GM23338 (cell line): ENCODE results near the gene SEC14L3. TPM values are rescaled to one million over a fixed set of nuclear protein-coding genes. Genes with fewer than 3 reads are reported as not detected.

ENCODE experiments used
- ATAC-seq: fragments of 200-7000 bp; cut with Tn5 transposase; 3 replicates; pipeline ENCODE4 v1.9.1; 2020
- DNase-seq: peaks from one replicate; pipeline ENCODE4 v3.0.0-alpha.2; 2015; ENCODE audit warnings: low spot score
- H2AFZ ChIP-seq: fragments of 200-600 bp; sonication (generic); 2 replicates; pipeline ENCODE4 v1.8.0; 2016; ENCODE audit warnings: antibody characterized with exemption, mild to moderate bottlenecking, moderate library complexity
- H3F3A ChIP-seq: fragments of 200-600 bp; sonication (generic); replicated peaks from 2 replicates; pipeline ENCODE4 v1.8.0; 2017; ENCODE audit warnings: antibody characterized with exemption, mixed run types, low read depth
- H3K27ac ChIP-seq: fragments of 200-600 bp; sonication (generic); 2 replicates; pipeline ENCODE4 v1.6.1; 2016; ENCODE audit warnings: low read depth
- H3K27me3 ChIP-seq: fragments of 200-600 bp; sonication (generic); 2 replicates; pipeline ENCODE4 v1.8.0; 2016; ENCODE audit warnings: mild to moderate bottlenecking, mixed run types, moderate library complexity; ENCODE audit not compliant: insufficient read depth
- H3K36me3 ChIP-seq: fragments of 200-600 bp; sonication (generic); 2 replicates; pipeline ENCODE4 v1.8.0; 2016; ENCODE audit warnings: mild to moderate bottlenecking; ENCODE audit not compliant: insufficient read depth
- H3K4me1 ChIP-seq: fragments of 200-600 bp; sonication (generic); 2 replicates; pipeline ENCODE4 v1.8.0; 2016; ENCODE audit warnings: mild to moderate bottlenecking, moderate library complexity; ENCODE audit not compliant: insufficient read depth
- H3K4me2 ChIP-seq: fragments of 200-600 bp; sonication (generic); 2 replicates; pipeline ENCODE4 v1.7.1; 2017; ENCODE audit warnings: mixed run types
- H3K4me3 ChIP-seq: fragments of 200-600 bp; sonication (generic); 2 replicates; pipeline ENCODE4 v1.6.1; 2016; ENCODE audit warnings: mixed run types
- H3K79me2 ChIP-seq: fragments of 200-600 bp; sonication (generic); replicated peaks from 2 replicates; pipeline ENCODE4 v1.8.0; 2017; ENCODE audit warnings: mild to moderate bottlenecking; ENCODE audit not compliant: insufficient read depth
- H3K9me2 ChIP-seq: fragments of 200-600 bp; sonication (generic); 2 replicates; pipeline ENCODE4 v1.8.0; 2017; ENCODE audit not compliant: insufficient read depth
- H4K20me1 ChIP-seq: fragments of 200-600 bp; sonication (generic); replicated peaks from 2 replicates; pipeline ENCODE4 v1.8.0; 2017; ENCODE audit warnings: mild to moderate bottlenecking; ENCODE audit not compliant: insufficient read depth
- H3K27ac Mint-ChIP-seq: 2 replicates; pipeline ENCODE4 v1.8.0; 2020; ENCODE audit warnings: inconsistent platforms, mild to moderate bottlenecking, moderate library complexity, mixed read lengths
- H3K27me3 Mint-ChIP-seq: 3 replicates; pipeline ENCODE4 v1.8.0; 2022; ENCODE audit warnings: low read depth, mild to moderate bottlenecking, moderate library complexity, mixed read lengths, inconsistent platforms; ENCODE audit not compliant: insufficient read depth, poor library complexity
- H3K36me3 Mint-ChIP-seq: 3 replicates; pipeline ENCODE4 v1.8.0; 2021; ENCODE audit warnings: low read depth, mild to moderate bottlenecking, inconsistent platforms, moderate library complexity, mixed read lengths
- H3K4me1 Mint-ChIP-seq: 3 replicates; pipeline ENCODE4 v1.8.0; 2020; ENCODE audit warnings: mild to moderate bottlenecking, inconsistent platforms, mixed read lengths
- H3K4me3 Mint-ChIP-seq: 3 replicates; pipeline ENCODE4 v1.8.0; 2021; ENCODE audit warnings: moderate library complexity, mild to moderate bottlenecking, inconsistent platforms, mixed read lengths
- H3K9me3 Mint-ChIP-seq: 3 replicates; pipeline ENCODE4 v1.8.0; 2020; ENCODE audit warnings: moderate library complexity, mild to moderate bottlenecking, inconsistent platforms, mixed read lengths
- CREB1 ChIP-seq: fragments of 250-450 bp; sonication (Bioruptor Pico); IDR thresholded peaks from 2 replicates; pipeline ENCODE4 v1.5.0; 2020; ENCODE audit warnings: low read depth, mild to moderate bottlenecking, moderate library complexity
- EZH2 ChIP-seq: fragments of 200-600 bp; sonication (generic); IDR thresholded peaks from one replicate; pipeline ENCODE4 v1.8.0; 2017; ENCODE audit warnings: antibody characterized with exemption, mild to moderate bottlenecking, low read depth; ENCODE audit not compliant: unreplicated experiment
- EZH2phosphoT487 ChIP-seq: fragments of 200-600 bp; sonication (generic); IDR thresholded peaks from one replicate; pipeline ENCODE4 v1.8.1; 2018; ENCODE audit warnings: antibody characterized with exemption; ENCODE audit not compliant: unreplicated experiment
- JUNB ChIP-seq: IDR thresholded peaks from one replicate; pipeline ENCODE4 v1.6.1; 2016; ENCODE audit warnings: antibody characterized with exemption; ENCODE audit not compliant: unreplicated experiment
- NANOG ChIP-seq: IDR thresholded peaks from 2 replicates; pipeline ENCODE4 v1.6.1; 2016; ENCODE audit warnings: antibody characterized with exemption, borderline replicate concordance
- POLR2AphosphoS5 ChIP-seq: IDR thresholded peaks from 2 replicates; pipeline ENCODE4 v1.6.1; 2016; ENCODE audit warnings: antibody characterized with exemption, low read depth
- STAT1 ChIP-seq: IDR thresholded peaks from one replicate; pipeline ENCODE4 v1.6.1; 2016; ENCODE audit warnings: antibody characterized with exemption; ENCODE audit not compliant: unreplicated experiment
- ZNF114 ChIP-seq: fragments of 250-450 bp; sonication (Bioruptor Pico); IDR thresholded peaks from 2 replicates; pipeline ENCODE4 v1.5.0; 2020; ENCODE audit warnings: mild to moderate bottlenecking, moderate library complexity
- ZNF331 ChIP-seq: fragments of 250-450 bp; sonication (Bioruptor Pico); IDR thresholded peaks from 2 replicates; pipeline ENCODE4 v1.5.0; 2020; ENCODE audit warnings: low read depth, mild to moderate bottlenecking, moderate library complexity
- polyA plus RNA-seq: library from polyadenylated mRNA; unstranded; fragments of >200 nt; fragmentation: Nextera tagmentation; extraction: Ambion mirVana; gene quantifications from 2 replicates; pipeline ENCODE4 v1.2.1, GENCODE V29; 2016
- total RNA-seq: library from RNA; depleted of rRNA; stranded (reverse); fragments of >200 nt; shearing (Covaris generic); gene quantifications from 2 replicates; pipeline ENCODE4 v1.2.3, GENCODE V29; 2014
- TF ChIP-seq, protein P1 (sequence below): IDR thresholded peaks from 2 replicates; pipeline ENCODE4 v1.6.1; 2016; ENCODE audit warnings: antibody characterized with exemption
- TF ChIP-seq, protein P2 (sequence below): IDR thresholded peaks from one replicate; pipeline ENCODE4 v1.6.1; 2018; ENCODE audit warnings: antibody characterized with exemption; ENCODE audit not compliant: unreplicated experiment
- TF ChIP-seq, protein P3 (sequence below): fragments of 250-450 bp; sonication (Bioruptor Pico); IDR thresholded peaks from 2 replicates; pipeline ENCODE4 v1.5.0; 2020; ENCODE audit warnings: mild to moderate bottlenecking, moderate library complexity
- TF ChIP-seq, protein P4 (sequence below), 2 experiments: fragments of 200-600 bp in 1 of 2; sonication (generic) in 1 of 2; conservative IDR thresholded peaks; 2 replicates each; pipeline versions ENCODE4 v1.5.1 to v1.6.1; 2016 to 2017; ENCODE audit warnings: antibody characterized with exemption in 2 of 2, low read depth in 2 of 2, mild to moderate bottlenecking in 2 of 2, moderate library complexity in 1 of 2

Gene SEC14L3
- total and polyA plus RNA-seq, 2 experiments from 2014 or later, result not detected

DNA sequence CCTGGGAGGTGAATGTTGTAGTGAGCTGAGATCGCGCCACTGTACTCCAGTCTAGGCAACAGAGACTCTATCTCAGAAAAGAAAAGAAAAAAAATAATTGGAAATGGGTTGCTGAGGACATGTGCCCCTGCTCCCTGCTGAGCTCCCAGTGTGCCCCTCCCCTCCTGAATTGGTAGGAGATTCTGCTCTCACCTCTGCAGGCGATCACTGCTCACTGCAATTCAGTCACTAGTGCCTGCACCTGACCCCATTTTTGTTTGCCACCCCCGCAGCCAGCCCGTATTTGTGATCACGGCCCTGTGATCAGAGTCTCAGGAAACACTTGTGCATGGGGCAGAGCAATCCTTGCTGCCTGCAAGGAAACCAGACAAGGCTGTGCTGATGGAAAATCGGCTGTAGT, 16.3 kb upstream of the SEC14L3 start:
- Histone ChIP-seq H3K36me3 (no peaks in the 10 kb centered on the region), H3K4me1 (no peaks in the 10 kb centered on the region), H2AFZ (no peak overlapping the region), H3K4me2 (no peak overlapping the region), H3K27me3 (no peaks in the 10 kb centered on the region), H3K79me2 (no peaks in the 10 kb centered on the region), H4K20me1 (no peaks in the 10 kb centered on the region), H3F3A (no peaks in the 10 kb centered on the region), H3K27ac (no peak overlapping the region), H3K9me2 (no peaks in the 10 kb centered on the region), H3K4me3 (no peak overlapping the region)
- Mint-ChIP-seq H3K27me3 (peaks cover 5% of the 10 kb centered on the region), H3K4me1 (peaks cover 3% of the 10 kb centered on the region; the same call in 2 of the 3 replicates), H3K4me3 (no peak overlapping the region), H3K27ac (no peak overlapping the region), H3K36me3 (no peaks in the 10 kb centered on the region), H3K9me3 (no peaks in the 10 kb centered on the region)
- ATAC-seq (peak; percentile 24), DNase-seq (peak; percentile 50)
- TF ChIP-seq, protein P1, sequence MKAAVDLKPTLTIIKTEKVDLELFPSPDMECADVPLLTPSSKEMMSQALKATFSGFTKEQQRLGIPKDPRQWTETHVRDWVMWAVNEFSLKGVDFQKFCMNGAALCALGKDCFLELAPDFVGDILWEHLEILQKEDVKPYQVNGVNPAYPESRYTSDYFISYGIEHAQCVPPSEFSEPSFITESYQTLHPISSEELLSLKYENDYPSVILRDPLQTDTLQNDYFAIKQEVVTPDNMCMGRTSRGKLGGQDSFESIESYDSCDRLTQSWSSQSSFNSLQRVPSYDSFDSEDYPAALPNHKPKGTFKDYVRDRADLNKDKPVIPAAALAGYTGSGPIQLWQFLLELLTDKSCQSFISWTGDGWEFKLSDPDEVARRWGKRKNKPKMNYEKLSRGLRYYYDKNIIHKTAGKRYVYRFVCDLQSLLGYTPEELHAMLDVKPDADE, result no peak
- TF ChIP-seq, protein P2, sequence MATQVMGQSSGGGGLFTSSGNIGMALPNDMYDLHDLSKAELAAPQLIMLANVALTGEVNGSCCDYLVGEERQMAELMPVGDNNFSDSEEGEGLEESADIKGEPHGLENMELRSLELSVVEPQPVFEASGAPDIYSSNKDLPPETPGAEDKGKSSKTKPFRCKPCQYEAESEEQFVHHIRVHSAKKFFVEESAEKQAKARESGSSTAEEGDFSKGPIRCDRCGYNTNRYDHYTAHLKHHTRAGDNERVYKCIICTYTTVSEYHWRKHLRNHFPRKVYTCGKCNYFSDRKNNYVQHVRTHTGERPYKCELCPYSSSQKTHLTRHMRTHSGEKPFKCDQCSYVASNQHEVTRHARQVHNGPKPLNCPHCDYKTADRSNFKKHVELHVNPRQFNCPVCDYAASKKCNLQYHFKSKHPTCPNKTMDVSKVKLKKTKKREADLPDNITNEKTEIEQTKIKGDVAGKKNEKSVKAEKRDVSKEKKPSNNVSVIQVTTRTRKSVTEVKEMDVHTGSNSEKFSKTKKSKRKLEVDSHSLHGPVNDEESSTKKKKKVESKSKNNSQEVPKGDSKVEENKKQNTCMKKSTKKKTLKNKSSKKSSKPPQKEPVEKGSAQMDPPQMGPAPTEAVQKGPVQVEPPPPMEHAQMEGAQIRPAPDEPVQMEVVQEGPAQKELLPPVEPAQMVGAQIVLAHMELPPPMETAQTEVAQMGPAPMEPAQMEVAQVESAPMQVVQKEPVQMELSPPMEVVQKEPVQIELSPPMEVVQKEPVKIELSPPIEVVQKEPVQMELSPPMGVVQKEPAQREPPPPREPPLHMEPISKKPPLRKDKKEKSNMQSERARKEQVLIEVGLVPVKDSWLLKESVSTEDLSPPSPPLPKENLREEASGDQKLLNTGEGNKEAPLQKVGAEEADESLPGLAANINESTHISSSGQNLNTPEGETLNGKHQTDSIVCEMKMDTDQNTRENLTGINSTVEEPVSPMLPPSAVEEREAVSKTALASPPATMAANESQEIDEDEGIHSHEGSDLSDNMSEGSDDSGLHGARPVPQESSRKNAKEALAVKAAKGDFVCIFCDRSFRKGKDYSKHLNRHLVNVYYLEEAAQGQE, result no peak
- TF ChIP-seq STAT1, result no peak
- no peak for TF ChIP-seq JUNB
- TF ChIP-seq EZH2, result no peak
- TF ChIP-seq EZH2phosphoT487, result no peak
- TF ChIP-seq ZNF114 (CRISPR knock-in tag), result no peak
- TF ChIP-seq, protein P3, sequence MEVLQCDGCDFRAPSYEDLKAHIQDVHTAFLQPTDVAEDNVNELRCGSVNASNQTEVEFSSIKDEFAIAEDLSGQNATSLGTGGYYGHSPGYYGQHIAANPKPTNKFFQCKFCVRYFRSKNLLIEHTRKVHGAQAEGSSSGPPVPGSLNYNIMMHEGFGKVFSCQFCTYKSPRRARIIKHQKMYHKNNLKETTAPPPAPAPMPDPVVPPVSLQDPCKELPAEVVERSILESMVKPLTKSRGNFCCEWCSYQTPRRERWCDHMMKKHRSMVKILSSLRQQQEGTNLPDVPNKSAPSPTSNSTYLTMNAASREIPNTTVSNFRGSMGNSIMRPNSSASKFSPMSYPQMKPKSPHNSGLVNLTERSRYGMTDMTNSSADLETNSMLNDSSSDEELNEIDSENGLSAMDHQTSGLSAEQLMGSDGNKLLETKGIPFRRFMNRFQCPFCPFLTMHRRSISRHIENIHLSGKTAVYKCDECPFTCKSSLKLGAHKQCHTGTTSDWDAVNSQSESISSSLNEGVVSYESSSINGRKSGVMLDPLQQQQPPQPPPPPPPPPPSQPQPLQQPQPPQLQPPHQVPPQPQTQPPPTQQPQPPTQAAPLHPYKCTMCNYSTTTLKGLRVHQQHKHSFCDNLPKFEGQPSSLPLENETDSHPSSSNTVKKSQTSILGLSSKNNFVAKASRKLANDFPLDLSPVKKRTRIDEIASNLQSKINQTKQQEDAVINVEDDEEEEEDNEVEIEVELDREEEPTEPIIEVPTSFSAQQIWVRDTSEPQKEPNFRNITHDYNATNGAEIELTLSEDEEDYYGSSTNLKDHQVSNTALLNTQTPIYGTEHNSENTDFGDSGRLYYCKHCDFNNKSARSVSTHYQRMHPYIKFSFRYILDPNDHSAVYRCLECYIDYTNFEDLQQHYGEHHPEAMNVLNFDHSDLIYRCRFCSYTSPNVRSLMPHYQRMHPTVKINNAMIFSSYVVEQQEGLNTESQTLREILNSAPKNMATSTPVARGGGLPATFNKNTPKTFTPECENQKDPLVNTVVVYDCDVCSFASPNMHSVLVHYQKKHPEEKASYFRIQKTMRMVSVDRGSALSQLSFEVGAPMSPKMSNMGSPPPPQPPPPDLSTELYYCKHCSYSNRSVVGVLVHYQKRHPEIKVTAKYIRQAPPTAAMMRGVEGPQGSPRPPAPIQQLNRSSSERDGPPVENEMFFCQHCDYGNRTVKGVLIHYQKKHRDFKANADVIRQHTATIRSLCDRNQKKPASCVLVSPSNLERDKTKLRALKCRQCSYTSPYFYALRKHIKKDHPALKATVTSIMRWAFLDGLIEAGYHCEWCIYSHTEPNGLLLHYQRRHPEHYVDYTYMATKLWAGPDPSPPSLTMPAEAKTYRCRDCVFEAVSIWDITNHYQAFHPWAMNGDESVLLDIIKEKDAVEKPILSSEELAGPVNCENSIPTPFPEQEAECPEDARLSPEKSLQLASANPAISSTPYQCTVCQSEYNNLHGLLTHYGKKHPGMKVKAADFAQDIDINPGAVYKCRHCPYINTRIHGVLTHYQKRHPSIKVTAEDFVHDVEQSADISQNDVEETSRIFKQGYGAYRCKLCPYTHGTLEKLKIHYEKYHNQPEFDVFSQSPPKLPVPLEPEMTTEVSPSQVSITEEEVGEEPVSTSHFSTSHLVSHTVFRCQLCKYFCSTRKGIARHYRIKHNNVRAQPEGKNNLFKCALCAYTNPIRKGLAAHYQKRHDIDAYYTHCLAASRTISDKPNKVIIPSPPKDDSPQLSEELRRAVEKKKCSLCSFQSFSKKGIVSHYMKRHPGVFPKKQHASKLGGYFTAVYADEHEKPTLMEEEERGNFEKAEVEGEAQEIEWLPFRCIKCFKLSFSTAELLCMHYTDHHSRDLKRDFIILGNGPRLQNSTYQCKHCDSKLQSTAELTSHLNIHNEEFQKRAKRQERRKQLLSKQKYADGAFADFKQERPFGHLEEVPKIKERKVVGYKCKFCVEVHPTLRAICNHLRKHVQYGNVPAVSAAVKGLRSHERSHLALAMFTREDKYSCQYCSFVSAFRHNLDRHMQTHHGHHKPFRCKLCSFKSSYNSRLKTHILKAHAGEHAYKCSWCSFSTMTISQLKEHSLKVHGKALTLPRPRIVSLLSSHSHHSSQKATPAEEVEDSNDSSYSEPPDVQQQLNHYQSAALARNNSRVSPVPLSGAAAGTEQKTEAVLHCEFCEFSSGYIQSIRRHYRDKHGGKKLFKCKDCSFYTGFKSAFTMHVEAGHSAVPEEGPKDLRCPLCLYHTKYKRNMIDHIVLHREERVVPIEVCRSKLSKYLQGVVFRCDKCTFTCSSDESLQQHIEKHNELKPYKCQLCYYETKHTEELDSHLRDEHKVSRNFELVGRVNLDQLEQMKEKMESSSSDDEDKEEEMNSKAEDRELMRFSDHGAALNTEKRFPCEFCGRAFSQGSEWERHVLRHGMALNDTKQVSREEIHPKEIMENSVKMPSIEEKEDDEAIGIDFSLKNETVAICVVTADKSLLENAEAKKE (CRISPR knock-in tag), result no peak
- no peak for TF ChIP-seq POLR2AphosphoS5
- TF ChIP-seq CREB1 (CRISPR knock-in tag), result no peak
- TF ChIP-seq NANOG, result no peak
- TF ChIP-seq, protein P4, sequence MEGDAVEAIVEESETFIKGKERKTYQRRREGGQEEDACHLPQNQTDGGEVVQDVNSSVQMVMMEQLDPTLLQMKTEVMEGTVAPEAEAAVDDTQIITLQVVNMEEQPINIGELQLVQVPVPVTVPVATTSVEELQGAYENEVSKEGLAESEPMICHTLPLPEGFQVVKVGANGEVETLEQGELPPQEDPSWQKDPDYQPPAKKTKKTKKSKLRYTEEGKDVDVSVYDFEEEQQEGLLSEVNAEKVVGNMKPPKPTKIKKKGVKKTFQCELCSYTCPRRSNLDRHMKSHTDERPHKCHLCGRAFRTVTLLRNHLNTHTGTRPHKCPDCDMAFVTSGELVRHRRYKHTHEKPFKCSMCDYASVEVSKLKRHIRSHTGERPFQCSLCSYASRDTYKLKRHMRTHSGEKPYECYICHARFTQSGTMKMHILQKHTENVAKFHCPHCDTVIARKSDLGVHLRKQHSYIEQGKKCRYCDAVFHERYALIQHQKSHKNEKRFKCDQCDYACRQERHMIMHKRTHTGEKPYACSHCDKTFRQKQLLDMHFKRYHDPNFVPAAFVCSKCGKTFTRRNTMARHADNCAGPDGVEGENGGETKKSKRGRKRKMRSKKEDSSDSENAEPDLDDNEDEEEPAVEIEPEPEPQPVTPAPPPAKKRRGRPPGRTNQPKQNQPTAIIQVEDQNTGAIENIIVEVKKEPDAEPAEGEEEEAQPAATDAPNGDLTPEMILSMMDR (conservative IDR thresholded peaks at IDR 0.05; ENCODE audit: low read depth in 2 of 2), result no peak
- TF ChIP-seq ZNF331 (CRISPR knock-in tag), result no peak
